ENCODE data around the gene CYS1. TPM values are rescaled to one million over a fixed set of nuclear protein-coding genes. Genes with fewer than 3 reads are reported as not detected.

CYS1 gene
- total RNA-seq, 1 experiment from 2014 or later: not detected

- TF ChIP-seq CTCF (IDR thresholded peaks at IDR 0.05; ENCODE audit: unreplicated experiment): no peak
- intact Hi-C loops (cut with micrococcal nuclease): no loop called here
- no peaks in the 10 kb centered on the region for H3K27me3 Mint-ChIP-seq (ENCODE audit: insufficient read depth, unreplicated experiment)
- CTCF ChIA-PET: interaction anchor here (0.6 to 2.5 kb wide), 5 partner anchors 11 to 36 kb away, joined by 3 to 8 read pairs (median 4); no protein-coding TSS in a partner anchor
- no peaks in the 10 kb centered on the region for H3K9me3 Mint-ChIP-seq (ENCODE audit: unreplicated experiment)
- POLR2A ChIA-PET: no interaction called here
- H3K4me1 Mint-ChIP-seq (ENCODE audit: insufficient read depth, unreplicated experiment): peaks cover 3% of the 10 kb centered on the region
- peak; percentile 31 for DNase-seq (ENCODE audit: unreplicated experiment)
- H3K4me3 Mint-ChIP-seq (ENCODE audit: unreplicated experiment): no peak overlapping the region
- BruUV-seq (replicated peaks): no TSS peak
- H3K36me3 Mint-ChIP-seq (ENCODE audit: insufficient read depth, unreplicated experiment): no peaks in the 10 kb centered on the region
- H3K27ac Mint-ChIP-seq (ENCODE audit: low read depth, unreplicated experiment): no peak overlapping the region
These were observed 23.0 kb upstream of the CYS1 start for GRCh38 chr2:10103179-10103578.

GRCh38 chr2:10101491-10101890 lies 21.3 kb upstream of the CYS1 start:
- ChIA-PET POLR2A (interaction anchor here (1.4 kb wide), 1 partner anchor 17 kb away, joined by 7 read pairs; no protein-coding TSS in a partner anchor), CTCF (interaction anchor here (0.6 to 2.5 kb wide), 5 partner anchors 9 to 260 kb away, joined by 3 to 8 read pairs (median 4); no protein-coding TSS in a partner anchor)
- no peaks in the 10 kb centered on the region for H3K27me3 Mint-ChIP-seq (ENCODE audit: insufficient read depth, unreplicated experiment)
- no peaks in the 10 kb centered on the region for H3K9me3 Mint-ChIP-seq (ENCODE audit: unreplicated experiment)
- no peak for TF ChIP-seq CTCF (IDR thresholded peaks at IDR 0.05; ENCODE audit: unreplicated experiment)
- H3K27ac Mint-ChIP-seq (ENCODE audit: low read depth, unreplicated experiment): no peak overlapping the region
- peaks cover 11% of the 10 kb centered on the region for H3K4me1 Mint-ChIP-seq (ENCODE audit: insufficient read depth, unreplicated experiment)
- no peaks in the 10 kb centered on the region for H3K36me3 Mint-ChIP-seq (ENCODE audit: insufficient read depth, unreplicated experiment)
- BruUV-seq (replicated peaks): no TSS peak
- intact Hi-C loops (cut with micrococcal nuclease): no loop called here
- no peak for DNase-seq (ENCODE audit: unreplicated experiment)
- no peak overlapping the region for H3K4me3 Mint-ChIP-seq (ENCODE audit: unreplicated experiment)

GRCh38 chr2:10097352-10098148 lies 17.3 kb upstream of the CYS1 start:
- H3K4me3 Mint-ChIP-seq (ENCODE audit: unreplicated experiment): no peak overlapping the region
- no peaks in the 10 kb centered on the region for H3K36me3 Mint-ChIP-seq (ENCODE audit: insufficient read depth, unreplicated experiment)
- no TSS peak for BruUV-seq (replicated peaks)
- H3K27ac Mint-ChIP-seq (ENCODE audit: low read depth, unreplicated experiment): peak overlapping the region; percentile 31
- H3K4me1 Mint-ChIP-seq (ENCODE audit: insufficient read depth, unreplicated experiment): peaks cover 18% of the 10 kb centered on the region
- H3K27me3 Mint-ChIP-seq (ENCODE audit: insufficient read depth, unreplicated experiment): no peaks in the 10 kb centered on the region
- peak; percentile 73 for DNase-seq (ENCODE audit: unreplicated experiment)
- no peaks in the 10 kb centered on the region for H3K9me3 Mint-ChIP-seq (ENCODE audit: unreplicated experiment)
- POLR2A ChIA-PET: interaction anchor here (0.8 to 2.2 kb wide), 4 partner anchors 10 to 26 kb away, joined by 3 to 10 read pairs (median 4); no protein-coding TSS in a partner anchor
- intact Hi-C loops (cut with micrococcal nuclease): loop anchor here (1.0 kb wide), 1 partner anchor 25 kb away; no protein-coding TSS in a partner anchor
- CTCF ChIA-PET: interaction anchor here (0.5 to 7.4 kb wide), 32 partner anchors 8 to 505 kb away, joined by 3 to 127 read pairs (median 4); partner anchors contain the start of gene TAF1B
- TF ChIP-seq CTCF (IDR thresholded peaks at IDR 0.05; ENCODE audit: unreplicated experiment): peak; percentile 80

- no TSS peak for BruUV-seq (replicated peaks)
- H3K36me3 Mint-ChIP-seq (ENCODE audit: insufficient read depth, unreplicated experiment): no peaks in the 10 kb centered on the region
- DNase-seq (ENCODE audit: unreplicated experiment): no peak
- peak overlapping the region; percentile 31 for H3K27ac Mint-ChIP-seq (ENCODE audit: low read depth, unreplicated experiment)
- no peaks in the 10 kb centered on the region for H3K9me3 Mint-ChIP-seq (ENCODE audit: unreplicated experiment)
- H3K4me1 Mint-ChIP-seq (ENCODE audit: insufficient read depth, unreplicated experiment): peaks cover 18% of the 10 kb centered on the region
- no peaks in the 10 kb centered on the region for H3K27me3 Mint-ChIP-seq (ENCODE audit: insufficient read depth, unreplicated experiment)
- CTCF ChIA-PET: interaction anchor here (0.5 to 7.4 kb wide), 32 partner anchors 9 to 539 kb away, joined by 3 to 127 read pairs (median 4); partner anchors contain the start of gene TAF1B
- intact Hi-C loops (cut with micrococcal nuclease): loop anchor here (1.0 kb wide), 1 partner anchor 24 kb away; no protein-coding TSS in a partner anchor
- POLR2A ChIA-PET: interaction anchor here (0.8 to 2.2 kb wide), 4 partner anchors 9 to 25 kb away, joined by 3 to 10 read pairs (median 4); no protein-coding TSS in a partner anchor
- no peak for TF ChIP-seq CTCF (IDR thresholded peaks at IDR 0.05; ENCODE audit: unreplicated experiment)
- no peak overlapping the region for H3K4me3 Mint-ChIP-seq (ENCODE audit: unreplicated experiment)
These were observed 16.4 kb upstream of the CYS1 start for GRCh38 chr2:10096641-10097040.
